Skeletal muscle satellite cell (primary cell): ENCODE measurements around the gene FSIP2. TPM values are rescaled to one million over a fixed set of nuclear protein-coding genes. Genes with fewer than 3 reads are reported as not detected.
A peak's percentile ranks its signal among the peaks of the same experiment; 100 is the strongest.

Source experiments
- H3K27me3 ChIP-seq: 2 replicates; pipeline ENCODE4 v1.7.0; 2013; ENCODE audit warnings: low read length; ENCODE audit not compliant: control insufficient read depth, insufficient read depth
- H3K36me3 ChIP-seq: 2 replicates; pipeline ENCODE4 v1.7.0; 2013; ENCODE audit warnings: mild to moderate bottlenecking, control low read depth, low read length; ENCODE audit not compliant: insufficient read depth
- H3K4me1 ChIP-seq: 2 replicates; pipeline ENCODE4 v1.7.0; 2013; ENCODE audit warnings: low read length; ENCODE audit not compliant: control insufficient read depth, insufficient read depth
- H3K4me2 ChIP-seq: 2 replicates; pipeline ENCODE4 v1.7.0; 2013; ENCODE audit warnings: mild to moderate bottlenecking, low read length
- H3K4me3 ChIP-seq: 2 replicates; pipeline ENCODE4 v1.7.0; 2013; ENCODE audit warnings: low read length
- H3K9ac ChIP-seq: 2 replicates; pipeline ENCODE4 v1.7.0; 2013; ENCODE audit warnings: mild to moderate bottlenecking, low read depth, low read length, moderate library complexity
- H3K9me3 ChIP-seq: replicated peaks from 2 replicates; pipeline ENCODE4 v1.7.0; 2013; ENCODE audit warnings: mild to moderate bottlenecking, control low read depth, low read length
- total RNA-seq: library from RNA; depleted of rRNA; stranded (reverse); fragments of >200 nt; gene quantifications from 2 replicates; pipeline ENCODE4 v1.2.3, GENCODE V29; 2012; rRNA removed

FSIP2 gene
- total RNA-seq: under 0.01 TPM in 2 replicates

- Histone ChIP-seq H3K9ac (no peak within 1 kb of the TSS), H3K4me3 (peak within 1 kb of the TSS; percentile 72), H3K27me3 (no peaks in the 10 kb centered on the region), H3K9me3 (no peaks in the 10 kb centered on the region), H3K36me3 (no peaks in the 10 kb centered on the region), H3K4me2 (peak within 1 kb of the TSS; percentile 77), H3K4me1 (no peaks in the 10 kb centered on the region)
Observed at GRCh38 chr2:185738679-185739472, at the start of gene FSIP2. TSS of gene FSIP2 (plus strand) at chr2:185738804. CDS start at chr2:185738895, 91 bp downstream.

- Histone ChIP-seq H3K36me3 (no peaks in the 10 kb centered on the region), H3K9ac (no peak overlapping the region), H3K9me3 (no peaks in the 10 kb centered on the region), H3K4me1 (peaks cover 15% of the 10 kb centered on the region), H3K4me2 (peak overlapping the region; percentile 17), H3K27me3 (no peaks in the 10 kb centered on the region), H3K4me3 (no peak overlapping the region)
Observed at GRCh38 chr2:185689906-185690539, 48.6 kb upstream of the FSIP2 start.

- Histone ChIP-seq H3K9me3 (no peaks in the 10 kb centered on the region), H3K27me3 (no peaks in the 10 kb centered on the region), H3K4me1 (no peaks in the 10 kb centered on the region), H3K36me3 (no peaks in the 10 kb centered on the region), H3K9ac (no peak overlapping the region), H3K4me2 (no peak overlapping the region), H3K4me3 (no peak overlapping the region)
Observed at GRCh38 chr2:185695711-185696235, 42.8 kb upstream of the FSIP2 start.

GRCh38 chr2:185700883-185701282, 37.7 kb upstream of the FSIP2 start:
- H3K4me2 ChIP-seq: no peak overlapping the region
- H3K9me3 ChIP-seq: no peaks in the 10 kb centered on the region
- H3K36me3 ChIP-seq: no peaks in the 10 kb centered on the region
- H3K4me1 ChIP-seq: no peaks in the 10 kb centered on the region
- no peak overlapping the region for H3K4me3 ChIP-seq
- no peak overlapping the region for H3K9ac ChIP-seq
- no peaks in the 10 kb centered on the region for H3K27me3 ChIP-seq

GRCh38 chr2:185734658-185735057, 3.9 kb upstream of the FSIP2 start:
- Histone ChIP-seq H3K4me2 (no peak overlapping the region), H3K9me3 (no peaks in the 10 kb centered on the region), H3K27me3 (no peaks in the 10 kb centered on the region), H3K36me3 (no peaks in the 10 kb centered on the region), H3K4me3 (no peak overlapping the region), H3K4me1 (no peaks in the 10 kb centered on the region), H3K9ac (no peak overlapping the region)

- H3K9me3 ChIP-seq: no peaks in the 10 kb centered on the region
- H3K36me3 ChIP-seq: no peaks in the 10 kb centered on the region
- no peak overlapping the region for H3K4me2 ChIP-seq
- H3K4me1 ChIP-seq: no peaks in the 10 kb centered on the region
- no peak overlapping the region for H3K4me3 ChIP-seq
- no peaks in the 10 kb centered on the region for H3K27me3 ChIP-seq
- no peak overlapping the region for H3K9ac ChIP-seq
Observed at GRCh38 chr2:185736210-185736609, 2.4 kb upstream of the FSIP2 start.

GRCh38 chr2:185745864-185746859, 7.6 kb downstream of the FSIP2 start:
- H3K9me3 ChIP-seq: no peaks in the 10 kb centered on the region
- H3K9ac ChIP-seq: no peak overlapping the region
- H3K4me2 ChIP-seq: no peak overlapping the region
- H3K27me3 ChIP-seq: no peaks in the 10 kb centered on the region
- H3K36me3 ChIP-seq: no peaks in the 10 kb centered on the region
- no peak overlapping the region for H3K4me3 ChIP-seq
- no peaks in the 10 kb centered on the region for H3K4me1 ChIP-seq

- no peak overlapping the region for H3K4me3 ChIP-seq
- no peak overlapping the region for H3K9ac ChIP-seq
- H3K4me1 ChIP-seq: peaks cover 8% of the 10 kb centered on the region
- H3K36me3 ChIP-seq: no peaks in the 10 kb centered on the region
- H3K9me3 ChIP-seq: no peaks in the 10 kb centered on the region
- H3K27me3 ChIP-seq: no peaks in the 10 kb centered on the region
- H3K4me2 ChIP-seq: no peak overlapping the region
Observed at GRCh38 chr2:185757356-185757755, 18.8 kb downstream of the FSIP2 start.

- no peak overlapping the region for H3K4me3 ChIP-seq
- H3K9me3 ChIP-seq: no peaks in the 10 kb centered on the region
- H3K27me3 ChIP-seq: no peaks in the 10 kb centered on the region
- H3K36me3 ChIP-seq: no peaks in the 10 kb centered on the region
- H3K4me1 ChIP-seq: no peaks in the 10 kb centered on the region
- no peak overlapping the region for H3K9ac ChIP-seq
- no peak overlapping the region for H3K4me2 ChIP-seq
Observed at GRCh38 chr2:185771396-185771795, 32.8 kb downstream of the FSIP2 start.

GRCh38 chr2:185780890-185781289, 42.3 kb downstream of the FSIP2 start:
- no peaks in the 10 kb centered on the region for H3K9me3 ChIP-seq
- no peak overlapping the region for H3K9ac ChIP-seq
- no peaks in the 10 kb centered on the region for H3K36me3 ChIP-seq
- H3K27me3 ChIP-seq: no peaks in the 10 kb centered on the region
- H3K4me1 ChIP-seq: peaks cover 2% of the 10 kb centered on the region
- H3K4me2 ChIP-seq: no peak overlapping the region
- H3K4me3 ChIP-seq: no peak overlapping the region

- Histone ChIP-seq H3K9ac (no peak overlapping the region), H3K4me3 (no peak overlapping the region), H3K4me1 (peaks cover 10% of the 10 kb centered on the region), H3K9me3 (no peaks in the 10 kb centered on the region), H3K36me3 (no peaks in the 10 kb centered on the region), H3K27me3 (no peaks in the 10 kb centered on the region), H3K4me2 (no peak overlapping the region)
Observed at GRCh38 chr2:185782223-185782769, 43.7 kb downstream of the FSIP2 start.
